GM18870 (cell line): Measurements from ENCODE around the gene CRMP1.
"Not testable (repeated sequence)": the region's sequence is repeated elsewhere in the genome, so short reads cannot be mapped to it uniquely, and the experiment has no call there.

Source experiments
- ATAC-seq: cut with Tn5 transposase; IDR thresholded peaks from one replicate; pipeline ENCODE4 v1.9.1; 2021; ENCODE audit warnings: moderate library complexity; ENCODE audit not compliant: unreplicated experiment

Gene CRMP1

DNA sequence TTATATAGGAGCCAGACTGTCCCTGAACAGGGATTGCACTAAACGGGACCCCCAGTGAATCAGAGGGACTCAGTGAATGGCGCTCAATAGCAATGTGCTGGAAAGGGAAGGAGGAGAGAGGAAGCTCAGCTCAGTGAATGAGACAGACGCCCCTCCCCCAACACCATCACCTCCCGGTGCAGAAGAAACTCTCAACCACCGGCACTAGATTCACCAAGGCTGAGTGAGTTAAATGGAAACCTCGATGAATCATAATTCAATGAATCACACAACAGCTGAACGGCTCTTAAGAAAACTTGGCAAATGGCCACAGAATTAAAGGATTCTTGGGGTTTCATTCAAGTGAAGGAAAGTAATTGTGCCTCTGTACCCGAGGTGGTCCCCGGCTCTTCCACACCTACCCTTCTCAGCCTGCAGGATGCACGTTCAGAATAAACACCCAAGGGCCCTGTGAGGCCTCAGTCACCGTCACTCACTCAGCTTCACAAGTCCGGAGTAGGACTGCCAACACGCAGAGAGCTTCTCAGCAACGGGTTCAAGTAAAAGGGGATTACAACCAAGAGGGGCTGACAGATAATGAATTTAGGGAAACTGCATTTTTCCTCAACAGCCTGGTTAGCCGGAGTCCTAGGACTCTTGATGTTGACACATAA is 29.3 kb downstream of the CRMP1 start:
- no peak for ATAC-seq

DNA sequence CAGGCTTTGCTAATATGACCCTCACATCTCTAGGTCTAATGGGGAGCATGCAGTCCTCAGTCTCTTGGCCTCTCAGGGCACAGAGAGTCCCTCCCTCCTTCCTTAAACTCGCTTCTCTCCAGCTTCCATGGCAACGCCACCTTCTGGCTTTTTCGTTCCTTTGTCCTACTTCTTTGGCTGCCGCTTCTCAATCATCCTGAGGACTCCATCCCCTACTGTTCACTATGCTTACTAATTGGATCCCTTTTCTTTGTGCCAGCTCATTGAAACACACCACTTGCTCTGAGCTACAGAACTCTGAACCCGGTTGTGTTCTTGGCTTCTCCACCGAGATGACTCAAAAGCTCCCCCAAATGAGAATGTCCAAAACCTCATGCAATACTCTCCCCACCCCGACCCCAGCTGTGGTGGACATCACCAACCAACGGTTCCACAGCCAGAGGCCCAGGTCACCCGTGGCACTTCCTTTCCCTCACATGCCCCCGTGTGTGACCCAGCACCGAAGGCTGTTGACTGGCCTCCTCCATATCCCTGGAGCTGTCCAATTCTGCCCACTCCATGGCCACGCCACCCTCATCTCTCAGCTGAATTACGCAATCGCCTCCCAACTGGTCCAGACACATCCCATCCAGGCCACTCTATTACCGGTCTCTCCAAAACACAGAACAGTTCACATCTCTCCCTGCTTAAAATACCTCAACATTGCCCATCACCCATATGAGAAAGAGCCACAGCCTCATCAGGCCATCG is 34.7 kb downstream of the CRMP1 start:
- no peak for ATAC-seq

DNA sequence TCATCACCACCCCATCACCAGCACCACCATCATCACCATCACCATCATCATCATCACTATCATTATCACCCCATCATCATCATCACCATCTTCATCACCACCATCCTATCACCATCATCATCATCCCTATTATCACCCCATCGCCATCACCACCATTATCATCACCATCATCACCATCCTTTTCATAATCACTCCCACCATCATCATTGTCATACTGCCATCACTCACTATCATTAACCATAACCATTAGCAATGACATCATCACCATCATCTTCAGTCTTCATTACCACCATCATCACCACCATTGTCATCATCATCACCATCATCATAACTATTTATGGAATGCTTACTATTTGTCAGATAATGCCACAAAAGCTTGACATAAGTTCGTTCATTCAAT is 35.7 kb downstream of the CRMP1 start:
- no peak for ATAC-seq

DNA sequence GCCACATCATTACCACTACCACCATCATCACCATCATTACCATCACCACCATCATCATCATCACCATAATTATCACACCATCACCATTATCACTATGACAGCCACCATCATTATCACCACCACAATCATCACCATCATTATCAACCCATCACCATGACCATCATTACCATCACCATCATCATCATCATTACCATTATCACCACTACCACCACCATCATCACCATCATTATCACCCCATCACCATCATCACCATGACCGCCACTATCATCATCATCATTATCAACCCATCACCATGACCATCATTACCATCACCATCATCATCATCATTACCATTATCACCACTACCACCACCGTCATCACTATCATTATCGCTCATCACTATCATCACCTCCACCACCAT is 36.5 kb downstream of the CRMP1 start:
- not testable (repeated sequence) for ATAC-seq

DNA sequence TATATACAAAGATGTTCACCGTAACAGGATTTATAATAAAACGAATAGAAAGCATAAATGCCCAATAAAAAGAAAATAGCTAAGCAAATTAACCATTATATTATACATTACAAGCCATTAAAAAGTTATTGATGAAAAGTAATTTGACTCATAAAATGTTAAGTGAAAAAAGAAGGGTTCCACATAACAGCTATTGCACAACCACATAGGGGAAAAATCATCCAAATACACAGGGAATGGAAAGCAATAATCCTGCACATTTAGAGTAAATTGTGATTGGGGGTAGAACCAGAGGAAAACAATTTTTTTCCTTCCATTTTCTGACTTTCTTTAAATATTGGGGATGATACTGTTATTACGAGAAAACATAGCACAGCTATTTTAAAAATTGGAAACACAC is 38.0 kb downstream of the CRMP1 start:
- no peak for ATAC-seq

DNA sequence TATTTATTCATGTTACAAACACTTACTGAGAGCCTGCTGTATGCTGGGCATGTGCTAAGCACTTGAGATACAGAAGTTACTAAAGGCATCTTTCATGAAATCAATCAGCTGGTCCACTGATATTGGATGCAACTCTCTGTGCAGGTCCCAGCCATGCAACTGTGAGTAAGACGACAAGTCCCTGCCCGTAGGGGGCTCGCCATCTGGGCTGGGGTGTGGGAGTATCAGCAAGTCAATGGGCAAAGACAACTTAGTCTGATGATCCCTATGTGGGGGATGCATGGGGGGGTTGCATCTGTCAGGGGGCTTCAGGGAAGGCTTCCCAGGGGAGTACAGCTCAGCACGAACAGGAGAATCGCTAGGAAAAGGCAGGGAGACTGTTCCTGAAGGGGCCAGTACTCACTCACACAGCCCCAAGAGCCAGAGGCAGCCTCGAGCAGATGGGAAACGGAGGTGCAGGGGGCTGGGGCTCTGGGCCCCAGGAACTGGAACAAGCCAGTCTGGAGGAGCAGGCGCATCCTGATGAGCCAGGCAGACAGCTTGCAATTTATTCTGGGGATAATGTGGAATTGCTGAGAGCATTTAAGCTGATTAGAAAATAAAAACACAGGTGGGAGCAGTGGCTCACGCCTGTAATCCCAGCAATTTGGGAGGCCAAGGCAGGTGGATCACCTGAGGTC is 40.2 kb downstream of the CRMP1 start:
- ATAC-seq: no peak

DNA sequence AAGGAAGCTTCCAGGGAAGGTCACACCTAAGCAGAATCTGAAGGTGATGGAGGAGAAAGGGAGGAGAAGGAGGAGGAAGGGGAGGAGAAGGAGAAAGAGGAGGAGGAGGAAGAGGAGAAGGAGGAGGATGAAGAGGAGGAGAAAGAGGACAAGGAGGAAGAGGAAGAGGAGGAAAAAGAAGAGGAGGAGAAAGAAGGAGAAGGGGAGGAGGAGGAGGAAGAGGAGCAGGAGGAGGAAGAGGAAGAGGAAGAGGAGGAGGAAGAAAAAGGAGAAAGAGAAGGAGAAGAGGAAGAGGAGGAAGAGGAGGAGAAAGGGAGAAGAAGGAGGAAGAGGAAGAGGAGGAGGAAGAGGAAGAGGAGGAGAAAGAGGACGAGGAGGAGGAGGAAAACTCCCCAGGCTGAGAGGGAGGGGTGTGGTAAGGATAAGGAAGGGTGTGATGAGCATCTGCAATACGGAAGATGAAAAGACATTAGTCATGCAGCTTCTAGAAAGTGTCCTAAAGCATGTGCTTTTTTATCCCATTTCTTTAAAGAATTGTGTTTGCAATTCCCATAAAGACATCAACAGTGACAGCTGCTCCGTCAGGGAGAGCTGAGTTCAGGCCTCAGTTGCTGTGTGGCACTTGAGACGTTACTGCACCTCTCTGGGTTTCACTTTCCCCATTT is 41.1 kb downstream of the CRMP1 start:
- no peak for ATAC-seq

DNA sequence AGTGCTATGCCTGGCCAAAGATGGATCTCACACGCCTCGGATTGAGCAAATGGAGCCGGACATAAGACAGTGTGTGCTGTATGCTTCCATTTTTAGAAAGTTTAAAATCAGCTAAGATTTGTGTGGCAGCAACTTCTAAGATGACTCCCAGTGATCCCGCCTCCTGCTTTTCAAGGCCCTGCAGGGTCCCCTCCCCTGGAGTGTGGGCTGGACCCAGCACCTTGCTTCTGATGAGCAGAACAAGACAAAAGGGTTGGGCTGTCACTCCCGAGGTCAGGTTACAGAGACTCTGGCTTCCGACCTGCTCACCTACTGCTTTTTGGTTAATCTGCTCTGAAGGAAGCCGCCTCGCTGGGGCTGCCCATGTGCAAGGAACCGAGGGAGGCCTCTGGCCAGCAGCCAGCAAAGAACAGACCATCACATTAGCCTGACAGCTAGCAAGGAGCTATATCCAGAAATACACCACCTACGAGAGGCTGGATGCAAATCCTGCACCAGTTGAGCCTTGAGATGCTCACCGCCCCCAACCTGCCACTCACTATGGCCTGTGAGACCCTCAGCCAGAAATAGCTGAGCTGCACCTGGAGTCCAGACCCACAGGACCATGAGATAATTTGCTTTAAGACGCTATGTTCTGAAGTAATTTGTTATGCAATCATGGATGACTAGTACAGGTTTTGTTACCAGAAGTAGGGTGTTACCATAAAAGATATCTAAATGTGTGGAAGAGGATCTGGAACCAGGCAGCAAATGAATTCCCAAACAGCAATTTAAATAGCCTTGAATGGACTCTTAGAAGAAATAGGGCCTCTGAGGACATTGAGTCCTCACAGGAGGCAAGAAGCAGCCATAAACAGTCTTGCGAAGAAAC is 47.6 kb downstream of the CRMP1 start:
- ATAC-seq: no peak

DNA sequence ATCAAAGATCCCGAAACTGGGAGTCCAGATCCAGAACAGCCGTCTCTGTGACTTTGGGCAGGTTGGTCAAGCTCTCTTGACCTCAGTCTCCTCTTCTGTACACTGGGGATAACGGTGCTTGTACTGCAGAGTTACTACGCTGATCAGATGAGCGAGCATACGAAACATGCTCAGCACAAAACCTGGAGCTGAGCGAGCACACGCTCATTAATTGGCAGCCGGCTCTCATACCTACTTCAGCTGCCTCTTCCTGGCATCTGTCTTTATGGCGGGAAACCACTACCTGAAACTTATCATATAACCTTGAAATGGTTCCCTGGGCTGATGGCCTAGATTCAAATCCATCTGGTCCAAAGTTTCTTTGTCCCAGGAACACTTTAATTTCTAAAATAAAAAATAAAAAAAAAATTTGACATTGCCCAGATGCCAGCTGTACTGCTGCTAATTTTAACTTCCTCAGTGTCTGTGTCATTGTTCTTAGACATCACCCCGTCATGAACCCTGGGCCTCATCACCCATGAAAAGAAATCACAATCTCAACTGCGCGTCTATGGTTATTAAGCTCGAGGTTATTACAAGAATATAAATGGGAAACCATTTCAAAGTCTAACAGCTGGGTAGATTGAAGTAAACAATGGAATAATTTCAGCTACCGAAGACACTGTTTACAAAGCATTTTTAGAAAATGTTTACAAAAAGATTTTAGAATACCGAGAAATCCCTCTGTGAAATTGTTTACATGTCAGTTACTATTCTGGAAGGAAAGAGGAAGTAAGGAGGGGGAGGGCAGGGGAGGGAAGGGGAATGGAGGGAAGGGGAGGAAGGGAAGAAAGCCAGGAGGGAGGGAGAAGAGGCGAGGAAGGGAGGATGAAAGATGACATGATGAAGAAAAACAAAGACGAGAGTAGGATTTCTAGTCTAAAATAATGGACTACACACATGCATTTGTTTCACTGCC is 49.0 kb downstream of the CRMP1 start:
- no peak for ATAC-seq

DNA sequence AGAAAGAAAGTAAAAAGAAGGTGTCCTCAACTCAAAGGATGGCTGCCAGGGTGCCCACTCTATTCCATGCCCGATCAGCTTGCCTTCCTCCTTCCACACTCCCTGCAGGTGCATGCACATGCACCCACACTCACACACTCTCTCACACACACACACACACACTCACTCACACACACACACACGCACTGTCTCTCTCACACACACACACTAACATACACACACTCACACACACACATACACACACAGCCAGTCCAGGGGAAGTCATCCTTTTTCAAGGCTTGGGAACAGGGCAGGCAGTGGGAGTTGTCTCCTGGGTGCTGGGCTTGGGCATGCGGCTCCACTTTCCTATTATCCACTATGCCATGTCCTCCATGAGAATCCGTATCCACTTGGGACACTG is 50.4 kb downstream of the CRMP1 start:
- ATAC-seq: no peak

DNA sequence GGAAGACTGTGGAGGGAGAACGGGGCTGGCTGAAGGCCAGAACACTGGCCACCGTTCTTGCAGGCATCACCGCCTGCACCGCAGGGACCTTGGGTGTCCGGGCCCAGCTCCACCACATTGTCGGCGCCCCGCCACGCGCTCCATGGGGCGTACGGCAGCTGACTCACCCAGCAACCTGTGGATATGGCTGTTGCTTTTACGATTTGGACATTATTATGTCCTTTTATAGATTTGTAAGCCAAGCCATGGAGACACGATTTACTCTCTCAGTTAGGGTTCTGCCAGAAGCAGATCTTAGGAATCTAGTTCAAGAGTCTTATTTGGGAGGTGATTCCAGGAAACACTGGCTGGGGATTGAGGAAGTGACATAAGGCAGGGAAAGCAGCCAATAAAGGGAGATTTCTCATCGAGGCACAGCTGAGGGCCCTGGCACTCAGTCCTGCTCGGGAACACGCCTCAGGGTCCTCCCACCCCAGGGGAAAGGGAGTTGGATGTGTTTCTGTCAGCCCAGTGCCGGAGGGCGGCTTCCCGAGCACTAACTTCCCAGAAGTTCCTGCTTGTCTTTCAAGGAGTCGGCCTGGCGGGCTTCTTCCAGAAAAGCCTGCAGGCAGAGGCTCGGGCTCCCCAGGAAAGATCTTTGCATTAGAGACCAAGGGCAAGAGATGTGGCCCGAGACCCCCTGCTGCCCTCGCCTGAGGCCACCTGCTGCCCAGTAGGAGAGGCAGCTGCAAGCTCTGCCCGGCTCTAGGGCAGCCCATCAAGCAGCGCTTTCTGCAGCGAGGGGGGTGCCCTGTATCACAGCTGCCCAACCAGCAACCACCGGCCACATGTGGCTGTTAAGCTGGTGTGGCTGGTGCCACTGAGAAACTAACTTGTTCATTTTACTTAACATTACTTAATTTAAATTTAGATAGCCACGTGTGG is 52.9 kb downstream of the CRMP1 start:
- no peak for ATAC-seq

DNA sequence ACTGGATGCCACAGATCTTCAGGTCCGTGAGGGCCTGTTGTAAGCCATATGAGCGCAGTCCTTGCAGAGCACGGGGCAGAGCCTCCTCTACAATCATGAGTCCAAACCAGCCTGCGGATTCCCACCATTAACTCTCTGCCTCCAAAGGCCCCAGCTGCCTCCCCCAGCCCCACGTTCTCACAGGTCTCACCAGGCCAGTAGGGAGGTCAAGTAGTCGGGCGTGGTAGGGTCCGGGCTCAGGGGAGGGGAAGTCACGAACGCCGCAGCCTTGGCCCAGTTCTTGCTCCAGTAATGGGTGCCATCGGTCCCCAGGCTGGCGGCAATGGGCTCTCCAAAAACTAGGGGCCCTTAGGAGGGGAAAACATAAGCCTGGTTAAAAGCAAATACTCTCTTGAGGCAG is 53.6 kb downstream of the CRMP1 start:
- ATAC-seq: no peak

DNA sequence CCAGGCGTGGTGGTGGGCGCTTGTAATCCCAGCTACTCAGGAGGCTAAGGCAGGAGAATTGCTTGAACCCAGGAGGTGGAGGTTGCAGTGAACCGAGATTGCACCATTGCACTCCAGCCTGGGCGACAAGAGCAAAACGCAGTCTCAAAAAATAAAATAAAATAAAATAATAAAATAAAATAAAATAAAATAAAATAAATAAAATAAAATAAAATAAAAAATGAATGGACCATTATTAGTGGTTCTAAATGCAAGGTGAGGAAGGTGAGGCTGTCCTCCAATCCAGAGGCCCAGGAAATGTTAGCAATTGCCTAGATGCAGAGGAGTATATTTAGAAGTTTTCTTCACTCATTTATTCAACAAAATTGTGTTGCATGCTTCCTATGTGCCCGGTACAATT is 55.4 kb downstream of the CRMP1 start:
- not testable (repeated sequence) for ATAC-seq

DNA sequence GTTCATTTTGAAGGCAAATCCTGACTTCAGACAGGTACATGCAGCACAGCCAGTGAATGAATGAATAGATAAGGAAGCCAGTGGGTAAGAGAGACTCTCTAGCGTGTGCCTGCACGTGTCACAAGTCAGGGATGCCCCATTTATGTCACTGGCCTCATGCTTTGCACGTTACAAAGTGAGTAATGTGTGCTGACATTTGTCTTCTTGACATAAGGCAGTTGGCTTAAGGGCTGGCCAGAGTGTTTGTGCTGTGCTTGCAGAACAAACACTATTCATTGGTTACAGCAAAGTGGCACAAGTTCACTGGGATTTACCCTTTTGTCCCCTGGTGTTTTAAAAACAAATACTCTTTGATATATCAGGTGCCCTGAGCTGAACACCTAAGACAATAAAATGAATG is 55.9 kb downstream of the CRMP1 start:
- no peak for ATAC-seq

DNA sequence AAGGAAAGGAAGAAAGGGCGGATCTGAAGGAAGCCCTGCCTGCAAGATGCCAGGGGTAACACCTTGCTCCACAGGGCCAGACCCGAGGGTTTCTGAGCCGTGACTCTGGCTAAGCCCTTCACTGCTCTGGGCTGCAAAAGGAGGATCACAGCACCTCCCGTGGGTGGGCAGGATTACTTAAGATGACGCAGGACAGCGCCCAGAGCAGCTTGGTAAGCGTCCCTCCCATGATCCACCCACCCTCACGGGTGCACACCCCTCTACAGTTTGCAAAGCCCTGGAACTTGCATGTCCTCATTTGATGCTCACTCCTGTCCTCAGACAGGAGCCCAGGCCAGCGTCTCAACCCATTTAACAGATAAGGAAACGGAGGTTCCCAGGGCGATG is 64.9 kb downstream of the CRMP1 start:
- no peak for ATAC-seq

DNA sequence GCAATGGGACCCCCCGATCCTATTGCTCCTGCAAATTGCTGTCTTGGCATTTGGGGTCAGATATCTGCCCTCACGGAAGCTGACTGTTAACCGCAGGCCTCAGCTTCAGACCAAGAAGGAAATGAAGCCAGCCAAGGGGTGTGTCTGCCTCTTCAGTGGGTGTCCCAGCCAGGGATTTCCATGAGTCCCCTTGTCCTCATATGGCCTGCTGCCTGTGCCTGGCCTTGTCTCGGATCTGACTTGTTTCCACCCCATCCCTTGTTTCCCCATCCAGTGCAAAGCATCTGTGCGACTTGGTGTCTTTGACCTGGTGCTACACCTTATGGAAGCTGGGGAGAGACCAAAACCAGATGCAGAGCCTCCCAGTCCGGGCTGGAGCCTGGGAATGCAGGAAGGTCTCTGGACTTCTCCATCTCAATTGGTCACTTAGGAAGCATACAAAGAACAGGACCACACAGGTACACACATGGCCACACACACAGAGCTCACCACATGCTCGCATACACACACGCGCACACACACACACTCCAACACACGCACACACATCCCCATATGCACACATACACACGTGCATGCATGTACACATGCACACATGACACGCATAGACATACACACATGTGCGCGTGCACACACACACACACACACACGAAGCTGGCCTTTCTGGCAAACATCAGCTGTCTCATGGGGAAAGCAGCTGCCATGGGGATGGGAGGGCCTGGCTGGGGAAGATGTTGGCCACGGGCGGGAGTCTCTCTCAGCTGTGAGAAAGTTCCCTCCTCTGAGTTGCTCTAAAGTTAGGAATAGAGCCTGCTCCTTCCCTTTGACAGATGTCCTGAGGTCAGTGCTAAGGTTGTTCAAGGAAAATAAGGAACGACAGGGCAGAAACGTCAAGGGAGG is 65.5 kb downstream of the CRMP1 start:
- no peak for ATAC-seq

DNA sequence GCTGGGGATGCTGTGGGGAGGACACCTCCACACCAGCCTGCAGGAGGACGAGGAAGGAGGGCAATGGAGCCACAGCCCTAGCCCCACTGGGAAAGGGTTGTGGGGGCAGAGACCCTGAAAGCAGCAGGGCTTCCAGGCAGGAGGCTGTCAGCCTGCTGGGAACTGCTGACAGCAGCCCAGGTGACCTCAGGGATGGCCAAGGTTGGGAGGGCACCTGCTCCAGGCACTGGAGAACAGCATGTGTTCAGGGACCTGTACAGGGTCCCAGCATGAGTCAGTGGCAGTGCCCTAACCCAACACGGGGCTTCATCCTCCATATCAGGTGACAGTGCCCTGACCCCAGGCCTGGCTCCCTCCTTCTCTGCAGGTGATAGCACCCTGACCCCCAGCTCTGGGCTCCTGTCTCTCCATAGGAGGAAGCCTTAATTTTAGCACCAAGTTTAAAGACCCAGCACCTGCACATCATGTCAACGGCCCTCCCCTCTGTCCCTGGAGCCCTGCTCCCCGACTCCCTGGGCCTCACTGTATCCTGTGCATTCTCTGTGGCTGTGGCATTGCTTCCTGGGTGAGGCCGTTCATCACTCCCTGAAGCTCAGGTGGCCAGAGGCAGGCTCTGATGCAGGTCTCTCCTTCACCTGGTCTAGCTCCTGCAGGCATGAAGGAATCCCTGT is 66.3 kb downstream of the CRMP1 start:
- no peak for ATAC-seq
